ENCODE data around the gene MVB12B.

Gene MVB12B

GRCh38 chr9:126389992-126390391, 63.4 kb downstream of the MVB12B start:
- H3K9me3 ChIP-seq (ENCODE audit: insufficient read depth, low read length): no peaks in the 10 kb centered on the region
- peaks cover 33% of the 10 kb centered on the region for H3K36me3 ChIP-seq (ENCODE audit: insufficient read depth, insufficient read length, low read length)
- TF ChIP-seq YY1 (IDR thresholded peaks at IDR 0.05; ENCODE audit: insufficient read depth, insufficient read length) (no peak), SUZ12 (IDR thresholded peaks at IDR 0.05; ENCODE audit: extremely low read depth, insufficient read depth, insufficient read length) (no peak), ZNF274 (IDR thresholded peaks at IDR 0.05; ENCODE audit: low read depth, low read length) (no peak)
- DNase-seq (ENCODE audit: low read depth, low spot score): no peak
- H3K4me1 ChIP-seq (ENCODE audit: insufficient read depth, insufficient read length): peaks cover 2% of the 10 kb centered on the region
- no peak overlapping the region for H3K9ac ChIP-seq (ENCODE audit: insufficient read length, low read depth)
- no peaks in the 10 kb centered on the region for H3K27me3 ChIP-seq (ENCODE audit: insufficient read depth, insufficient read length)
- H3K4me3 ChIP-seq (ENCODE audit: insufficient read length, low read depth): no peak overlapping the region

GRCh38 chr9:126390923-126391322, 64.3 kb downstream of the MVB12B start:
- Histone ChIP-seq H3K9me3 (ENCODE audit: insufficient read depth, low read length) (no peaks in the 10 kb centered on the region), H3K4me3 (ENCODE audit: insufficient read length, low read depth) (no peak overlapping the region), H3K36me3 (ENCODE audit: insufficient read depth, insufficient read length, low read length) (peaks cover 33% of the 10 kb centered on the region), H3K9ac (ENCODE audit: insufficient read length, low read depth) (no peak overlapping the region), H3K4me1 (ENCODE audit: insufficient read depth, insufficient read length) (peaks cover 2% of the 10 kb centered on the region), H3K27me3 (ENCODE audit: insufficient read depth, insufficient read length) (no peaks in the 10 kb centered on the region)
- DNase-seq (ENCODE audit: low read depth, low spot score): no peak
- TF ChIP-seq ZNF274 (IDR thresholded peaks at IDR 0.05; ENCODE audit: low read depth, low read length) (no peak), YY1 (IDR thresholded peaks at IDR 0.05; ENCODE audit: insufficient read depth, insufficient read length) (no peak), SUZ12 (IDR thresholded peaks at IDR 0.05; ENCODE audit: extremely low read depth, insufficient read depth, insufficient read length) (no peak)

- Histone ChIP-seq H3K9me3 (ENCODE audit: insufficient read depth, low read length) (no peaks in the 10 kb centered on the region), H3K4me3 (ENCODE audit: insufficient read length, low read depth) (no peak overlapping the region), H3K9ac (ENCODE audit: insufficient read length, low read depth) (no peak overlapping the region), H3K27me3 (ENCODE audit: insufficient read depth, insufficient read length) (no peaks in the 10 kb centered on the region), H3K36me3 (ENCODE audit: insufficient read depth, insufficient read length, low read length) (peaks cover 30% of the 10 kb centered on the region), H3K4me1 (ENCODE audit: insufficient read depth, insufficient read length) (peaks cover 2% of the 10 kb centered on the region)
- TF ChIP-seq YY1 (IDR thresholded peaks at IDR 0.05; ENCODE audit: insufficient read depth, insufficient read length) (no peak), SUZ12 (IDR thresholded peaks at IDR 0.05; ENCODE audit: extremely low read depth, insufficient read depth, insufficient read length) (no peak), ZNF274 (IDR thresholded peaks at IDR 0.05; ENCODE audit: low read depth, low read length) (no peak)
- no peak for DNase-seq (ENCODE audit: low read depth, low spot score)
Observed at GRCh38 chr9:126391713-126392661, 65.4 kb downstream of the MVB12B start.

- no peak for TF ChIP-seq YY1 (IDR thresholded peaks at IDR 0.05; ENCODE audit: insufficient read depth, insufficient read length)
- TF ChIP-seq ZNF274 (IDR thresholded peaks at IDR 0.05; ENCODE audit: low read depth, low read length): no peak
- TF ChIP-seq SUZ12 (IDR thresholded peaks at IDR 0.05; ENCODE audit: extremely low read depth, insufficient read depth, insufficient read length): no peak
- H3K36me3 ChIP-seq (ENCODE audit: insufficient read depth, insufficient read length, low read length): peaks cover 30% of the 10 kb centered on the region
Observed at GRCh38 chr9:126392662-126393371, 66.2 kb downstream of the MVB12B start.

GRCh38 chr9:126393876-126394275, 67.2 kb downstream of the MVB12B start:
- no peak for DNase-seq (ENCODE audit: low read depth, low spot score)
- Histone ChIP-seq H3K27me3 (ENCODE audit: insufficient read depth, insufficient read length) (no peaks in the 10 kb centered on the region), H3K36me3 (ENCODE audit: insufficient read depth, insufficient read length, low read length) (peaks cover 33% of the 10 kb centered on the region), H3K4me3 (ENCODE audit: insufficient read length, low read depth) (no peak overlapping the region), H3K9ac (ENCODE audit: insufficient read length, low read depth) (no peak overlapping the region), H3K4me1 (ENCODE audit: insufficient read depth, insufficient read length) (peaks cover 7% of the 10 kb centered on the region), H3K9me3 (ENCODE audit: insufficient read depth, low read length) (no peaks in the 10 kb centered on the region)
- TF ChIP-seq SUZ12 (IDR thresholded peaks at IDR 0.05; ENCODE audit: extremely low read depth, insufficient read depth, insufficient read length) (no peak), YY1 (IDR thresholded peaks at IDR 0.05; ENCODE audit: insufficient read depth, insufficient read length) (no peak), ZNF274 (IDR thresholded peaks at IDR 0.05; ENCODE audit: low read depth, low read length) (no peak)

More at GRCh38 chr9:126392662-126393371, 66.2 kb downstream of the MVB12B start:
- H3K27me3 ChIP-seq (ENCODE audit: insufficient read depth, insufficient read length): no peaks in the 10 kb centered on the region
- no peaks in the 10 kb centered on the region for H3K9me3 ChIP-seq (ENCODE audit: insufficient read depth, low read length)
- peaks cover 4% of the 10 kb centered on the region for H3K4me1 ChIP-seq (ENCODE audit: insufficient read depth, insufficient read length)
- DNase-seq (ENCODE audit: low read depth, low spot score): no peak
- H3K4me3 ChIP-seq (ENCODE audit: insufficient read length, low read depth): no peak overlapping the region
- no peak overlapping the region for H3K9ac ChIP-seq (ENCODE audit: insufficient read length, low read depth)

- H3K36me3 ChIP-seq (ENCODE audit: insufficient read depth, insufficient read length, low read length): peaks cover 40% of the 10 kb centered on the region
- no peak overlapping the region for H3K9ac ChIP-seq (ENCODE audit: insufficient read length, low read depth)
- no peaks in the 10 kb centered on the region for H3K9me3 ChIP-seq (ENCODE audit: insufficient read depth, low read length)
- peaks cover 10% of the 10 kb centered on the region for H3K4me1 ChIP-seq (ENCODE audit: insufficient read depth, insufficient read length)
- TF ChIP-seq YY1 (IDR thresholded peaks at IDR 0.05; ENCODE audit: insufficient read depth, insufficient read length) (no peak), SUZ12 (IDR thresholded peaks at IDR 0.05; ENCODE audit: extremely low read depth, insufficient read depth, insufficient read length) (no peak), ZNF274 (IDR thresholded peaks at IDR 0.05; ENCODE audit: low read depth, low read length) (no peak)
- no peak for DNase-seq (ENCODE audit: low read depth, low spot score)
- no peaks in the 10 kb centered on the region for H3K27me3 ChIP-seq (ENCODE audit: insufficient read depth, insufficient read length)
- H3K4me3 ChIP-seq (ENCODE audit: insufficient read length, low read depth): no peak overlapping the region
Observed at GRCh38 chr9:126394802-126395201, 68.2 kb downstream of the MVB12B start.
